ENCODE data around the gene PLEKHA6.
"Not testable (repeated sequence)": the region's sequence is repeated elsewhere in the genome, so short reads cannot be mapped to it uniquely, and the experiment has no call there.

PLEKHA6 gene

DNA sequence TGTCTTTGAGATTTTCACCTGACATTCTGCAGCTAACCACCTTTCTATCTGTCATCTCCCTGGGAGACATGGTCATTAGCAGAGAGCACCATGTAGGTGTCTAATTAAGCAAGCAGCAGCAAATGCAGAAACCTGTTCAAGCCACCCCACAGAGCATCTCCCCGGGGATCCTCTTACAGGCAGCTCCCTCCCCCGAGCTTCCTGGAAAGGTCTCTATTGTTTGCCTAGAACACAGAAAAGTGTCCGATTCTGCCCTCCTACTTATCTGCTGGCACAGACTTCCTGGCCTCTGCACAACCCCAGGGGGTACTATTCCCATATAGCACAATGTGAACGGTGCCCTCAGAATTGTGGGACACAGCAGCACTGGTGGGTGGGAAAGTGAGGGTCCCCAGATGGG lies 46.1 kb downstream of the PLEKHA6 start:
- no peak for DNase-seq (ENCODE audit: low spot score)

DNA sequence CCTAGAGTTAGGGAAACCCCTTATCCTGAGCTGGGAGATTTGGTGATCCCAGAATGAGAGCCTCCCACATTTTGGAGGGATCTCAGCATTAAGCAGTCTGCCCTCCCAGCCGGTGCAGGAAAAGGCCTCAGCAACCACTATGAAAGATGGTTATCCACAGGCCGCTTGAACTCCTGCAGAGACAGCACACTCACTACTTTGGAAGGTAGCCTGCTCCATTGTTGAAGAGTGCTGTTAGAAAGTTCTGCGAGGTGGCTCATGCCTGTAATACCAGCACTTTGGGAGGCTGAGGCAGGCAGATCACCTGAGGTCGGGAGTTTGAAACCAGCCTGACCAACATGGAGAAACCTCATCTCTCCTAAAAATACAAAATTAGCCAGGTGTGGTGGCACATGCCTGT lies 48.8 kb downstream of the PLEKHA6 start:
- DNase-seq (ENCODE audit: low spot score): not testable (repeated sequence)

DNA sequence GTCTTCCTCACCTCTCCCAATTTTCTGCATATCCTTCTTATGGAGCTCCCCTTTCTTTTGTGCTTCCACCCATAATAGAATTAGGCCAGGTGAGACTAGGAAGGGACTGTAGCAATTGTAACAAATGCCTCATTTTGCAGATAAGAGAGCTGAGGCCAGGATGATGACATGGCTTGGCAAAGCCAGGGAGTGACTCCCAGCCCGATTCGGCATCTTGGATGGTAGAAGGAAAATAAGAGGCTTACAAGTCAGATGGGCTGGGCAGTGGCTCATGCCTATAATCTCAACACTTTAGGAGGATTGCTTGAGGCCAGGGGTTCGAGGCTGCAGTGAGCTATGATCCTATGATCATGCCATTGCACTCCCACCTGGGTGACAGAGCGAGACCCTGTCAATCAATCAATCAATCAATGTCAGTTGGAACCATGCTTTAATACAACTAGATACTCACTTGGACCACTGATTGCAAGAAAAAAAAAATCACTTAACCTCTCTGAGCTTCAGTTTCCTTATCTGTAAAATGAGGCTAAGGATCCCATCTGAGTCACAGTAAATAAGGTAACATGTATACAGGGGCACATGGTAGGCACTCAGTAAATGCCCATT lies 51.6 kb downstream of the PLEKHA6 start:
- DNase-seq (ENCODE audit: low spot score): no peak

DNA sequence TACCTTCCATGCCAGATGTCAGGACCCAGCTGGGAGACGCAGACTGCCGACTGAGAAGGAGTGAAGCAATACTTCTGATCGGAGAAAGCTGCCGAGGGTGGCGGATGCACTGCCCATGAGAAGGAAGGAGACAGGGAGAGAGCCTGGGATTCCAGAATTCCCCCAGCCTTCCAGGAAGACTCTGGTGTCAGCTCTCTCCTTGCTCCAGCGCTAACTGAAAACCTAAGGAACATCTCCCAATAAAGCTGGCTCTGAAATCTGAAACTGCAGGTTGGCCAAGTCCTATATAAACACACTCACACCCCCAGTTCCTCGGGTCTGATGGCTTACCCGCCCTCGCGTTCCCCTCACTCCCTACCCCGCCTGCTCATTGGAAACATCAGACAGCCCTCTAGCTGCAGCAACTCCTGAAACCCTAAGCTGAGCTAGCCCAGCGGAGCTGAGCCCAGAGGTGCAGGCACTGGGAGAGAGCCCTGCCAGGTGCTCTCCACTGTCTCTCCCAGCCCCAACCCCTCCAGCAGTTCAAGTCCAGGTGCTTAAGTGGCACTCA lies 52.3 kb downstream of the PLEKHA6 start:
- DNase-seq (ENCODE audit: low spot score): no peak

DNA sequence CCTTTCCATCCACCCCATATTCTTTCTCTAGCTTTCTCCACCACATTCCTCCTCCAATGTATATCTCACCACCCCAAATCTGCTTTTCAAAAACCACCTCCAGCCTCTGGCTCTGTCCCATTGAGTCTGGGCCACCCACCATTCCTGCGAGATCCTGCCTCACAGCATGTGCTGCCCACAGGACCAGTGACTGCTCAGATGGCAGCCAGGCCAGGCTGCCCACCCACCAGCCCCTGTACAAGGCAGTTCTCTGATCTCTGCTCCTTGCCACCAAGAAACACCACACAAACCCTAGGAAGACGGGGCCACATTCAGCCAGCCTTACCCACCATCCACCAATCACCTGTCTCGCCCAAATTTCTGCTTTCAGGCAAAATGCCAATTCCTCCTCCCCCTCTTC lies 53.7 kb downstream of the PLEKHA6 start:
- no peak for DNase-seq (ENCODE audit: low spot score)

DNA sequence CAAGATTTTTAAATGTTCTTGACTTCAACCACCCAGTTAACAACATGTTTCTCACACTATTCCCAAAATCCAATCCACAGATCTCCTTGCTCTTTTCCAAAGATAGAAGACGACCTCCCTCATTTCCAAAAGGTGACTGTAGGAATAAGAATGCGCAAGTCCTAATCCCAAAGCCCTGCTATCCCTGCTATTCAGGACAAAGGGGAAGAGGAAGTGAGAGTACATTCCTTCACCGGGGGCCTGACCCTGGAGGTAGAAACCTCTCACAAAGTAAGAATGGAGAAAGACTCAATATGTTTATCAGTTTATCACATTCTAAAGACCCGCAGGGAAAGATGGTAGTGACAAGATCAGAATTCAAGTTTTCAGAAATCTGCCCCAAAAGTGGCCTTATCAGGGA lies 55.7 kb downstream of the PLEKHA6 start:
- DNase-seq (ENCODE audit: low spot score): no peak

DNA sequence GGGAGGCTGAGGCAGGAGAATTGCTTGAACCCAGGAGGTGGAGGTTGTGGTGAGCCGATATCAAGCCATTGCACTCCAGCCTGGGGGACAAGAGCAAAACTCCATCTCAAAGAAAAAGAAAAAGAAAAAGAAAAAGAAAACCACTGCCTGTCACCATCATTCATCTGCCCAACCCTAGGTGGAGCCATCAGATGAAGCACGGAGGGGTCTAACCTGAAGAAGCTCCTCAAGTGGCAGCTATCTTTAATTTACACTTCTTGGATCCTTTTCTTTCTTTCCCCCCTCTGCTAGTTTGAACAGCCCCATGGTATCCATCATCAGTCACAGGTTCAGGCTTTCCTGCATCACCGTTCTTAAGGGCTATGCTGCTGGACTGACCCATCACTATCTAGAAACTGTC lies 57.0 kb downstream of the PLEKHA6 start:
- DNase-seq (ENCODE audit: low spot score): no peak

DNA sequence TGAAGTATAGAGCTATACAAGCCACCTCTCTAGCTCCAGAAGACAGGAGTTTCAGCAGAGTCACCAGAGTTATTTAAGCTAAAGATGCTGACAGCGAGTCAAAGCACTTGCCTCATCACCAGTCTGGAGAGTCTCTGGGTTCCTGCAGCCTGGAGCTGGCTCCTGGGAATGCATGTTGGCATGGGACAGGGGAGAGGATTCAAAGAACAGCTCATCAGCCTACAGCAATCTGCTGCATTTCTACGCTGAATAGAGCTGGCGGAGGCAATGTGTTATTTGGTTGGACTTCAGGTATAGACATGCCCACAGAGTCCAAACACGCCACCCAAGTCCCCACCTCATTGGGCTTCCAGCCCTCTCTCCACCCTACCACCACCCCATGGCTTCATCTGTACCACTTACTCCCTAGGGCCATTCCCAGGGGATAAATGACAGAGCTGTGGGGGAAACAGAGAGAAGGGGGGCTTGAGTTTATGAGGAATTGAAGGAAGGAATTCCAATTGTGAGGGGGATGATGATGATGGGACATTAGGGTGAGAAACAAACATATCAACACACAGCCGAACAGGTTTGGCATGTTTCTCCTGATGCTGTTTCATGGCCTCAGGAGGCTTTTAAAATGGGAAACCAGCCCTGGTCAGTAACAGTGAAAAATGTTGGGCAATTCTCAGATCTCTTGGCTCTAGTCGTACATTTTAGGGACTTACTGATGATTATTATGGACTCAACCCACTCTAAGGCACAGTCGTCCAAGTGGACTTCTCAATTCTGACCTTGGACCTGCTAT lies 58.4 kb downstream of the PLEKHA6 start:
- no peak for DNase-seq (ENCODE audit: low spot score)

DNA sequence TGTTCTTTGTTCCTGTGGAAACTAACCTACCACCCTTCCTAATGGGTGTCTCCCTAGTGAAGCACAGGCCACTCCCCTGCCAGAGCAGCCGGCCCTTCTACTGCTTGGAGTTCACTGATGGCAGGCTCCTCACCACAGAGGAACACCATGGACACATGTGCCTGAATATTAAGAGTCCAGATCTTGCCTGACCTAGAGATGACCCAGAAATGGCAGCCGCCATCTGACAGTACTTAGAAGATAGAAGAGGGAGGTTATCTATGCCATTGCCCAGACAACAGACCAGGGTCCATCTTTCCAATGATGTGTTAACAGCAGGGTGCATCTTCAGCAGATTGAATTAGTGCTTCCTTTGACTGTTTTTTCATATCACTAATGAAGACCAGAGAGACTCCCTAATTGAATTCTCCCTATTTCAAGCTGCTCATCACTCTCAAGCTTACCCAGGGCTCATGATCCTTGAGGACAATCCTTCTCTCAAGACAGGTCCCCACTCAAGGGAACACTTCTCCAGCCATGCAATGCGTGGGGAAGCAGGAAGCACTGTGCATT lies 59.8 kb downstream of the PLEKHA6 start:
- no peak for DNase-seq (ENCODE audit: low spot score)

DNA sequence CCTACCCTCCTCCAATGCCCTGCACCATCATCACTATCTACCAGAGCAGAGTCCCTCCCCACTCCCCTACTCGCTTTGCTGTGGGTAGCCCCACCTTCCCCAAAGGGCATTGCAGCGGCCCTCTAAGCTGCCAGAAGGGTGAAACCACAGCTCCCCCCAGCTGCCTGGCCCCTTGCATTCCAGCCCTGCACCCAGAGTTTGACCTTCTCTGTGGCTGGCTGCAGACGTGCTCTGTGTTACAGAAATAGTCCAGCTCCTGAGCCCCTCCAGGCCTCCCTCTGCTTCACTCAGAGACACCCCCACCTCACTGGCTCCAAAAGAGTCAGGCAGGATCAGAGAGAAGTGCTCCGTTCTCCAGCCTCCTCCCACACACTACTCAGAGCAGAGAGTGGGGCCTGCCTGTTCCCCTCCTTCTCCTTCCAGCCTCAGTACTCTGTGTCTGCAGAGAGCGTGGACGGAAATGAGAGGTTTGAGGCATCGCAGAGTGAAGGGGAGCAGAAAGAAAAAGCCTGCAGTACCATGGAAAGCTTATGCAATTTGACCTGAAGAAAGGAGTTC lies 63.2 kb downstream of the PLEKHA6 start:
- DNase-seq (ENCODE audit: low spot score): peak; percentile 74

DNA sequence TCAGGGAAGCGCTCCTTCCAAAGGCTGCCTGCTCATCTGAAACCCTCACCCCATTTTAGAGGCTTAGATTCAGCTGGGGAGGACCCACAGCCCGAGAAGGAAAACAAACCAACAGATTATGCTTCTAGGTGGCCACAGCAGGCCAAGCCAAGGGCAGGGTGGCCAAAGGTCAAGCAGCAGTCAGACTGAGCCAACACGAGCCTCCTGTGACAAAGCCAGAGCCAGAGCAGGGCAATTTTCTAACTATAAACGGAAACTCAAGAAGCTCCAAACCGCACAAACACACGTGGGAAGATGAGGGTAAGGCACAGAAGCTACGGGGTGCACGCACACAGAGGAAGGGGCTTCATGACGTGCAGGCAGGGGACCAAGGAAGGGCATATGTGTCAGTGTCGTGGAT lies 64.1 kb downstream of the PLEKHA6 start:
- DNase-seq (ENCODE audit: low spot score): no peak

DNA sequence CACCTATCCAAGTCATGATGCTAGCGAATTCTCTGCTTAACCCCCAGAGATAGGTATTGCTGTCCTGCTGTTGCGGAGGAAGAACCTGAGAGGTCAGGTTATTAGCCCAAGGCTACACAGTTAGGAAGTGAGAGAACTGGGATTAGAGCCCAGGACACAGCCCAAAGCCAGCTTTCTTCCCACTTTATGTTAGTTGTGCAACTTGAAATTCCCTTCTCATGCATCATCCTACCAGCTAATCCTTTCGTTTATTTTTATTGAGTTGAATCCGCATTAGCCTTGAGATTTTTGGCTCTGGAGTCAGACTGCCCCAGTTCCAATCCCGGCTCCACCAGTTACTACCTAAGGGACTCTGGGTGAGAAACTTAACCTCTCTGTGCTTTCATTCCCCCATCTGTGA lies 65.4 kb downstream of the PLEKHA6 start:
- DNase-seq (ENCODE audit: low spot score): no peak

DNA sequence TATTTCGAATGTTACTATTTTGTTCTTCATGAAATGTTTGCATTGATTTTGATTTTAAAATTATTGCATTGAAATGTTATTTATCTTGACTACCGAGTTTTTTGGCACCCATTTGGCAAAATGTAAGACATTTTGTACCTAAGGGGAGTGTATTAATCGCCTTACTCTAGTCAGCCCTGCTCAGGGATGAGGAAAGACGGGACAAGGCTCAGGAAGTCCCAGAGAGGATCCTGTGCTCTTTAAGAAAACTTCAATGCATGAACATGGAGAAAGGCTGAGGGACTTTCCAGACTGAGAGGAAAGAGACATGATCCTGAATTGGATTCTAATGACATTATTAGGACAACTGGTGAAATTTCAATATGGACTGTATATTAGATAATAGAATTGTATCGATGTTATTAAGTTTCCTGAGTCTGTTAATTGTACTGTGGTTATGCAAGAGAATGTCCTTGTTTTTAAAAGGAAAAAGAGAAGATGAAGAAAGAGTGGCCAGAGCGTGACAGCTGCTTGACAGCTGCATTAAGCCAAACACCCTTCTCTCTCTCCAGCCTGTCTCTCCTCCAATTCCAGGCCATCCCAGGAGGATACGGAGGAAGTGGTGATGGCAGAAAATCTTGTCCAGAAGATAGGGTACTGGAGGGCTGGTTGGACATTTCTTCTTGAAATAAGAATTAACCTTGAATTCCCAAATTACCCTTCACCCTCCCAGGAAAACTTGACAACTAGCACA lies 66.0 kb downstream of the PLEKHA6 start:
- DNase-seq (ENCODE audit: low spot score): no peak

DNA sequence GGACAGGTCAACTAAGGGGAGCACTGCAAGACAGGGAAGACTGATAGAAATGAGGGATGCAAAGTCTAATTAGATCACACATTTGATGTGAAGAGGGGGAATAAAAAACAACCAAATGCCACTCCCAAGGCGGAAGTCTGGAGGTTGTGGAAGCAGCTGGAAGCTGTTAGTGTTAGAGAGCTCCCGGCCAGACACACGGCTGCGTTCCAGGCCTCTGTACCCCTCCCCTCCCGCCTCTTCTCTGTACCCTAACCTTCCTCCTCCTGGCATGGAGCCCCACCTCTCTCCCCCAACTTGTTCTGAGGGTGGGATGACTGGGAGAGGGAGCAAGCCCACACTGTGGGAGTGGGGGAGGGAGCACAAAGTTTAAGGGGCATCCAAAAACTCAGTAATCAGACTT lies 67.0 kb downstream of the PLEKHA6 start:
- no peak for DNase-seq (ENCODE audit: low spot score)

DNA sequence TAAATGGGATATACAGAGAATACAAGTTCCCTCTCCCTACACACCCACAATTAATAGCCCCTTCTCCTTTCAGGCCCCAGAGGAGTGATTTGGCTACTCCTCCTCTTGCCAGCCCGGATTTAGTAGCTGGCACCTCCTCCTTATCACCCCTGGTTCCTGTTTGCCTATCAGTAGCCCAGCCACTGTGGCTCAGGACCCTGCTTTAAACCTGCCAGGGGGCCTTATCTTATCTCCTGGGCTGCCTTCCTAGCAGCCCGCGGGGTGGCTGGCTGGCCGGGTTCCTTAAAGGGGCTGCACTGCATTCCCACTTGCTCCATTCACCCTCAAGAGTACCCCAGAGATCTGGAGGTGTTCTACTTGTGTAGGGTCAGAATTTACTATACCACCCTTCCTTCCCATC lies 70.4 kb downstream of the PLEKHA6 start:
- no peak for DNase-seq (ENCODE audit: low spot score)

DNA sequence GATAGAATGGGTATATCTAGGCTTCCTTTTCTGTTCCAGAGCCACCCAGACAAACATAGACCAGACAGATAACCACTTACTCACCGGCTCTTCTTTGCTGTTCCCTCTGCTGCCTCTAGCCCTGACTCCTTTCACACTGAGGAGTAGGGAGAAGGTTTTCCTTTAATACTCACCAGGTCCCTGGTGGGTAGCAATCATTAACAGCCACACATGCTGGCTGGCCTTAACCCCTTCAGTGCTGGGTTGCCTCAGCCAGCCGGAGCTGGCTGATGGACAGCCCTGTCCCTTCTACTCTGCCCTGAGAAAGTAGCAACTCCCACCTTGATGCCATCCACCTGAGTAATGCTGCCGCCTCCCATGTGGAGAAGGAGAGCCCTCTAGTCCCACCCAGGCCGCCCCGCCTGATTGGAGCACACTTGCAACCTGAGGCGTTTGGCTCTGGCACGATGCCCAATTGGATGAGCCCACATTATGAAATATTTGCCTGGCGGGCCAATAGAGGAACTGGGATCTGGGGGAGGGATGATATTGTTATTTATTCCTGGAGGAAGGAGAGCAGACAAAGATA lies 71.6 kb downstream of the PLEKHA6 start:
- DNase-seq (ENCODE audit: low spot score): no peak

DNA sequence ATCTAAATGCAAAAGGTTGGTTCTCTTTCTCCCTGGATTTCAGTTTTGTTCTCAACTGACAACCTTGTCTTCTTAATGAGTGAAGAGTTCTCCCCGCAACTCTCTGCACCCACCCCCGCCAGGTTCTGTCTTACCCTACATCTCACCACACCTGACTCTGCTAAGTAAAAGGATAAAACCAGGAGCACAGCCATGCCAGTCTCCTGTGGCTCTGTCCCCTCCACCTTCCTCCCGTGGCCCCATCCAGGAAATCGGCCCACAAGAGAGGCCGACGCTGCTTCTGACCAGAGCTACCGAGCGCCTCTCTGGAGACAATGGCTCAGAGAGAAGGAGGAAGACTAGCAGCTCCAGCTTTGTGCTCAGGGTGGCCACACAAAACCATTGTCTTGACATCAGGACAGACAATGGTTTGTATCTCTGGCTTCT lies 72.2 kb downstream of the PLEKHA6 start:
- DNase-seq (ENCODE audit: low spot score): peak; percentile 87

DNA sequence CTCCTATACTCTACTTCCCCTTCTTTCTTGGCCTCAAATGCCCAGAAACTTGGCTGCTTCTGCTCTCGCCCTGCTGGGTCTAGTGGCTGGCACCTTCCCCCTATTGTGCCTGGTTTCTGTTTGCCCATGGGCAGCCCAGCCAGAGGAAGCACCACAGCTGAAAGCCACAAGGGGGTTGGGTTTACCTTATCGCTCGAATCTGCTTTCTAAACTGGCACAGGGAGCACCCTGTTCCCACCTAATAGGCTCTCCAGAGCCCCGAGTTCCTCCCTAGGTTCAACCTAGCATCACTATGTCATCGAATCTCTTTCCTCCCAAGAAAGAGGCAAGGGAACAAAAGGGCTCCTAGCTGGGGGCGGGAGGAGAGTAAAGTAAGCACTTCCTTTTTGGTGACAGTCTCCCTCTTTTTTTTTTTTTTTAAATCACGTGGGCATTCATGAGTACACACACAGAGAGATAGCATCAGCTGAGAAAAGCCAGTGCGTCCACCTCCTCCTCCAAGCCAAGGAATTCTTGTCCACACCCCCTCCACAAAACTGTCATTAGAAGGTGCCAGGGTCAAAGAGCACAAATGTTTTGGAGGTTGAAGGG lies 72.8 kb downstream of the PLEKHA6 start:
- DNase-seq (ENCODE audit: low spot score): peak; percentile 91

DNA sequence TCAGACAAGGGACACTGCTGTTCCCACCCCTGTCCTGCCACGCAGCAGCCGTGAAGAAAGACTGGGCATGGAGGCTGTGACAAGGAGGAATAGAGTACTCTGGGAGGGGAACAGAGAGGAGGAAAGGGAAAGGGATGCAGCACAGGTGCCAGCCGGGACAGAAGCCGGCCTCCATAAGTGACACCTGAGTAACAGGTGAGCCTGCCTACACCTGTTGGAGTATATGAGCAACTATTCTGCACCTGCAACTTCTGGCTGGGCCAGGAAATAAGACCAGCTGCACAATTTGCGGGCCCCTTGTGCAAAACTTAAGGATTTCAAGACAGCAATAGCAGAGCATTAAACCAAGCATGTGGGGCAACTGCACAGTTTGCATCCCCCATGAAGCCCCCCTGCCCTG lies 73.4 kb downstream of the PLEKHA6 start:
- DNase-seq (ENCODE audit: low spot score): no peak

DNA sequence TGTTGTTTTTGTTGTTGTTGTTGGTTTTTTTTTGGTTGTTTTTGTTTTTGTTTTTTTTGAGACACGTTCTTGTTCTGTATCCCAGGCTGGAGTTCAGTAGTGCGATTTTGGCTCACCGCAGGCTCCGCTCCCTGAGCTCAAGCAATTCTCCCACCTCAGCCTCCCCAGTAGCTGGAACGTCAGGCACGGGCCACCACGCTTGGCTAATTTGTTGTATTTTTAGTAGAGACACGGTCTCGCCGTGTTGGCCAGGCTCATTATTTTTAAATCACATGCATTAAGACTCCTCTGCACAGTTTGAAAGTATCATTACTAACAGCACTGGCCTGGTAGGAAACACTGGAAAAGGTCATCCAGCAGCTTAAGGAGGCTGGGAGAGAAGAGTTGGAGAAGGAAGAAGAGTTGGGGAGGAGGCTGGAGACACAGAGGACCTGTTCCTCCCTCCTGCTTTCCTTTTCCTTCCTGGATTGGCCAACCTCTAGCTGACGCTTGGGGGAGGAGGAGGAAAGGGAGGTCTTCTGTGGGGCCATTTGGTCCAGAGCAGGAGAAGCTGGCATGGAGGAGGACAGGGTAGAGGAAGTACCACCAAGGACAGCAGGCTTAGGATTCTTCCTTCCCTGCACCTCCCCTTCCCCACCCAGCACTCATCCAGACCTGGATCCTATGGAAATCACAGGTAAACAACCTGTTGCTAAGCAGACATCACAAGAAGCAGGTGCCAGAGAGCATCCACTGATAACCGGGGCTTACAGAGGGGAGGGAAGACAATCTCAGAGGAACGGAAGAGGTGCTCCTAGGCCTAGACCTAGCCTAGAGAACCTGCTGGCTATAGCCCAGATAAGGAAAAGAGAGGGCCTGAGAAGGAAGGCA lies 74.1 kb downstream of the PLEKHA6 start:
- no peak for DNase-seq (ENCODE audit: low spot score)

DNA sequence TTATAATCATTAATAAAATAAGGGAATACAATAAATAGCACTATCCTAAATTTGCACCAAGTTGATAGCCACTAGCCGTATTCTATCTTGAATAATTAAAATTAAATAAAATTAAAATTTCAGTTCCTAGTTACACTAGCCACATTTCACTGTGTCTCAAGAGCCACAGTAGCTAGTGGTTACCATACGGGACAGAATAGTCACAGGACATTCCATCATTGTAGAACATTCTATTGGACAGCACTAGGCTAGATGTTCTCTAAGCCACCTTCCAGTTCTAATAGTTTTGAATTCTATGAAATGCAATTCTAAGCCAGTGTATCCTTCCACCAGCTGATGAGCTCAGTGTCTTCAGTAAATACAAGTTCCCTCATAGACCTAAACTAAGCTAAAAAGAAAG lies 74.8 kb downstream of the PLEKHA6 start:
- no peak for DNase-seq (ENCODE audit: low spot score)
